Adrenal gland (tissue), 5 donors: ENCODE results near the gene SEMA6A.

Experiments used
- POLR2A ChIP-seq, 2 donors: fragments of 450-650 bp; IDR thresholded peaks; one replicate each; pipeline ENCODE4 v1.6.1; 2017; ENCODE audit warnings: antibody characterized with exemption in 2 of 2, mild to moderate bottlenecking in 2 of 2, moderate library complexity in 1 of 2
- TF ChIP-seq, protein P1 (sequence below), 6 experiments: fragments of 450-650 bp in 4 of 6; fragments of 200-600 bp in 2 of 6; sonication (generic) in 1 of 6; IDR thresholded peaks; 1 replicate in 5 of 6; 2 replicates in 1 of 6; pipeline versions ENCODE4 v1.5.1 to v1.8.0; 2016 to 2021; ENCODE audit warnings: antibody characterized with exemption in 6 of 6, mild to moderate bottlenecking in 2 of 6, moderate library complexity in 1 of 6
- donor health status: DM: no; HTN: no; CAD: no.

DNA sequence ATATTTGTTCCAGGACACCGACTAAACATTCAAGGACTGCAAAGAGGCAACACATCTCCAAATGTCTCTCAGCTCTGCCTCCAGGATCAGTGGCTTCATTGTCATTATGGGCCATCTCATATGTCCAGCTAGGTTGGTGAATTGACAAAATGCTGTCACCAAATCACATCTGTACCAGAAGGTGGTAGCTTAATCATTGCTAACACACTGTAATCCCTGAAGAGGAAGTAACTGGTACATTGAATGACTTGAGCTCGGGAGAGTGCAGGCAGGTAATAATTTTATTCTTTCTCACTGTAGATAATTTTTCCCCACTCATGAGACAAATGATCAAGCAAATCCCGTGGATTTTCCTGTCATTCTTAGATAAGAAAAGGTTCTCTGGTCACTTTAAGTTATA lies 169.8 kb downstream of the SEMA6A start:
- TF ChIP-seq, protein P1, sequence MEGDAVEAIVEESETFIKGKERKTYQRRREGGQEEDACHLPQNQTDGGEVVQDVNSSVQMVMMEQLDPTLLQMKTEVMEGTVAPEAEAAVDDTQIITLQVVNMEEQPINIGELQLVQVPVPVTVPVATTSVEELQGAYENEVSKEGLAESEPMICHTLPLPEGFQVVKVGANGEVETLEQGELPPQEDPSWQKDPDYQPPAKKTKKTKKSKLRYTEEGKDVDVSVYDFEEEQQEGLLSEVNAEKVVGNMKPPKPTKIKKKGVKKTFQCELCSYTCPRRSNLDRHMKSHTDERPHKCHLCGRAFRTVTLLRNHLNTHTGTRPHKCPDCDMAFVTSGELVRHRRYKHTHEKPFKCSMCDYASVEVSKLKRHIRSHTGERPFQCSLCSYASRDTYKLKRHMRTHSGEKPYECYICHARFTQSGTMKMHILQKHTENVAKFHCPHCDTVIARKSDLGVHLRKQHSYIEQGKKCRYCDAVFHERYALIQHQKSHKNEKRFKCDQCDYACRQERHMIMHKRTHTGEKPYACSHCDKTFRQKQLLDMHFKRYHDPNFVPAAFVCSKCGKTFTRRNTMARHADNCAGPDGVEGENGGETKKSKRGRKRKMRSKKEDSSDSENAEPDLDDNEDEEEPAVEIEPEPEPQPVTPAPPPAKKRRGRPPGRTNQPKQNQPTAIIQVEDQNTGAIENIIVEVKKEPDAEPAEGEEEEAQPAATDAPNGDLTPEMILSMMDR (IDR thresholded peaks at IDR 0.05) = no peak
- no peak for TF ChIP-seq POLR2A (IDR thresholded peaks at IDR 0.05)
